ENCODE results near the gene METTL16. TPM values are rescaled to one million over a fixed set of nuclear protein-coding genes. Genes with fewer than 3 reads are reported as not detected.
"Not testable (repeated sequence)": the region's sequence is repeated elsewhere in the genome, so short reads cannot be mapped to it uniquely, and the experiment has no call there.

Gene METTL16
- total RNA-seq, 1 experiment from 2014 or later: 37.6 TPM

DNA sequence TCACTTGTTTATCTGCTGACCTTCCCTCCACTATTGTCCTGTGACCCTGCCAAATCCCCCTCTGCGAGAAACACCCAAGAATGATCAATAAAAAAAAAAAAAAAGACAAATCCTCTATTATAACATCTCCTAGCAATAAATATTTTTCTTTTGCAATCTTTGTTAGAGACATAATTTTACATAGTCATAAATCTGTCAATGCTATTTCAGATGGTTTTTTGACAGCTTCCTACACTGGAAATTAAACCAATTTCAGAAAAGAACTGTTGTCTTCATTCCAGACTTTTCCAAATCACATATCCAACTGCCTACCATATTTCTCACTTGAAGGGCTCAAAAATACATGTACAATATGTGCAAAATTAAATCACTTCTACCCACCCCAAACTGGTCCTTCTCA lies 3.7 kb downstream of the METTL16 start:
- ChIA-PET POLR2A (no interaction called here), CTCF (no interaction called here), RAD21 (ENCODE audit: low non-redundant PET in 1 of 2, low total read pairs in 2 of 2, uncharacterized antibody in 2 of 2, unreplicated experiment in 2 of 2) (no interaction called here)
- Histone ChIP-seq H3K9me2 (ENCODE audit: insufficient read depth) (no peaks in the 10 kb centered on the region), H3K4me2 (ENCODE audit: low read length) (no peak overlapping the region), H3K79me2 (ENCODE audit: insufficient read depth, low read length) (peaks cover 69% of the 10 kb centered on the region), H2AFZ (ENCODE audit: low read depth, low read length, poor library complexity, severe bottlenecking) (no peak overlapping the region), H3K27me3 (ENCODE audit: insufficient read depth, low read length) (no peaks in the 10 kb centered on the region), H3K9me3 (ENCODE audit: control insufficient read depth in 1 of 2, insufficient read depth in 1 of 2, low read depth in 1 of 2, low read length in 2 of 2) (no peaks in the 10 kb centered on the region), H3K4me3 (replicated peaks in 1 of 2; ENCODE audit: low read depth in 1 of 2, low read length in 2 of 2) (no peak overlapping the region), H3K4me1 (ENCODE audit: control insufficient read depth in 1 of 2, insufficient read depth in 2 of 2, low read length in 2 of 2) (peaks cover 2 to 12% of the 10 kb centered on the region in 2 experiments; a peak in 2 of 4 replicates), H3K9ac (ENCODE audit: low read length) (no peak overlapping the region), H3K36me3 (ENCODE audit: control insufficient read depth in 1 of 2, insufficient read depth in 2 of 2, low read length in 2 of 2) (no peaks in the 10 kb centered on the region), H3K27ac (ENCODE audit: low read depth, low read length) (no peak overlapping the region), H4K20me1 (ENCODE audit: insufficient read depth) (peaks cover 2% of the 10 kb centered on the region; the same call in 1 of the 2 replicates)
- intact Hi-C loops (cut with micrococcal nuclease): no loop called here
- BruUV-seq (replicated peaks): no TSS peak
- ATAC-seq (no peak), DNase-seq (ENCODE audit: low read depth, low spot score) (no peak)
- TF ChIP-seq CEBPB (IDR thresholded peaks at IDR 0.05; ENCODE audit: low read depth) (no peak), POLR2A (IDR thresholded peaks at IDR 0.05; ENCODE audit: borderline replicate concordance, extremely low read depth, insufficient read depth, insufficient read length) (no peak), ZFX (IDR thresholded peaks at IDR 0.05) (no peak)
- TF ChIP-seq, protein P1, sequence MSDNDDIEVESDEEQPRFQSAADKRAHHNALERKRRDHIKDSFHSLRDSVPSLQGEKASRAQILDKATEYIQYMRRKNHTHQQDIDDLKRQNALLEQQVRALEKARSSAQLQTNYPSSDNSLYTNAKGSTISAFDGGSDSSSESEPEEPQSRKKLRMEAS (IDR thresholded peaks at IDR 0.05): no peak

DNA sequence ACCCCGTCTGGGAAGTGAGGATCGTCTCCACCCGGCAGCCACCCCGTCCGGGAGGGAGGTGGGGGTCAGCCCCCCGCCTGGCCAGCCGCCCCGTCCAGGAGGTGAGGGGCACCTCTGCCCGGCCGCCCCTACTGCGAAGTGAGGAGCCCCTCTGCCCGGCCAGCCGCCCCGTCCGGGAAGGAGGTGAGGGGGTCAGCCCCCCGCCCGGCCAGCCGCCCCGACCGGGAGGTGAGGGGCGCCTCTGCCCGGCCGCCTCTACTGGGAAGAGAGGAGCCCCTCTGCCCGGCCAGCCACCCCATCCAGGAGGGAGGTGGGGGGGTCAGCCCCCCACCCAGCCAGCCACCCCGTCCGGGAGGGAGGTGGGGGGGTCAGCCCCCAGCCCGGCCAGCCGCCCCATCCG lies 4.7 kb downstream of the METTL16 start:
- BruUV-seq (replicated peaks); H3K27me3 ChIP-seq (ENCODE audit: insufficient read depth, low read length); intact Hi-C loops (cut with micrococcal nuclease); H3K4me3 ChIP-seq (replicated peaks in 1 of 2; ENCODE audit: low read depth in 1 of 2, low read length in 2 of 2); DNase-seq (ENCODE audit: low read depth, low spot score); H3K27ac ChIP-seq (ENCODE audit: low read depth, low read length); ATAC-seq; RAD21 ChIA-PET (ENCODE audit: low non-redundant PET in 1 of 2, low total read pairs in 2 of 2, uncharacterized antibody in 2 of 2, unreplicated experiment in 2 of 2); H3K36me3 ChIP-seq (ENCODE audit: control insufficient read depth in 1 of 2, insufficient read depth in 2 of 2, low read length in 2 of 2); H3K9me3 ChIP-seq (ENCODE audit: control insufficient read depth in 1 of 2, insufficient read depth in 1 of 2, low read depth in 1 of 2, low read length in 2 of 2); H3K4me1 ChIP-seq (ENCODE audit: control insufficient read depth in 1 of 2, insufficient read depth in 2 of 2, low read length in 2 of 2); H2AFZ ChIP-seq (ENCODE audit: low read depth, low read length, poor library complexity, severe bottlenecking); H4K20me1 ChIP-seq (ENCODE audit: insufficient read depth); CTCF ChIA-PET; H3K9me2 ChIP-seq (ENCODE audit: insufficient read depth); POLR2A ChIA-PET; H3K4me2 ChIP-seq (ENCODE audit: low read length); H3K9ac ChIP-seq (ENCODE audit: low read length): not testable (repeated sequence)
- H3K79me2 ChIP-seq (ENCODE audit: insufficient read depth, low read length): peaks cover 79% of the 10 kb centered on the region

DNA sequence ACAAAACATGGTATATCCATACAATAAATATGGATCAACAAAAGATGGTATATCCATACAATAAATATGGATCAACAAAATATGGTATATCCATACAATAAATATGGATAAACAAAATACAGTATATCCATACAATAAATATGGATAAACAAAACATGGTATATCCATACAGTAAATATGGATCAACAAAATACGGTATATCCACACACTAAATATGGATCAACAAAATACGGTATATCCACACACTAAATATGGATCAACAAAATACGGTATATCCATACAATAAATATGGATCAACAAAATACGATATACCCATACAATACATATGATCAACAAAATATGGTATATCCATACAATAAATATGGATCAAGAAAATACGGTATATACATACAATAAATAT lies 8.1 kb downstream of the METTL16 start:
- ChIA-PET POLR2A (no interaction called here), CTCF (no interaction called here), RAD21 (ENCODE audit: low non-redundant PET in 1 of 2, low total read pairs in 2 of 2, uncharacterized antibody in 2 of 2, unreplicated experiment in 2 of 2) (no interaction called here)
- H3K27me3 ChIP-seq (ENCODE audit: insufficient read depth, low read length): no peaks in the 10 kb centered on the region
- H3K9me3 ChIP-seq (ENCODE audit: control insufficient read depth in 1 of 2, insufficient read depth in 1 of 2, low read depth in 1 of 2, low read length in 2 of 2): no peaks in the 10 kb centered on the region
- H3K36me3 ChIP-seq (ENCODE audit: control insufficient read depth in 1 of 2, insufficient read depth in 2 of 2, low read length in 2 of 2): peaks cover 4 to 7% of the 10 kb centered on the region in 2 experiments; a peak in 2 of 4 replicates
- H3K4me2 ChIP-seq (ENCODE audit: low read length): no peak overlapping the region
- H3K27ac ChIP-seq (ENCODE audit: low read depth, low read length): no peak overlapping the region
- no peak for ATAC-seq
- H3K79me2 ChIP-seq (ENCODE audit: insufficient read depth, low read length): peaks cover 80% of the 10 kb centered on the region
- DNase-seq (ENCODE audit: low read depth, low spot score): no peak
- intact Hi-C loops (cut with micrococcal nuclease): no loop called here
- no peak overlapping the region for H2AFZ ChIP-seq (ENCODE audit: low read depth, low read length, poor library complexity, severe bottlenecking)
- H3K9ac ChIP-seq (ENCODE audit: low read length): no peak overlapping the region
- H4K20me1 ChIP-seq (ENCODE audit: insufficient read depth): peaks cover 5% of the 10 kb centered on the region; the same call in 1 of the 2 replicates
- BruUV-seq (replicated peaks): no TSS peak
- H3K4me3 ChIP-seq (replicated peaks in 1 of 2; ENCODE audit: low read depth in 1 of 2, low read length in 2 of 2): no peak overlapping the region
- TF ChIP-seq SP1 (IDR thresholded peaks at IDR 0.05; ENCODE audit: low read depth): no peak
- no peak for TF ChIP-seq CBX3 (IDR thresholded peaks at IDR 0.05; ENCODE audit: low read depth)
- TF ChIP-seq SIN3A (IDR thresholded peaks at IDR 0.05; ENCODE audit: low read depth): no peak
- TF ChIP-seq ATF3 (IDR thresholded peaks at IDR 0.05): no peak
- TF ChIP-seq JUND (IDR thresholded peaks at IDR 0.05): no peak
- no peak for TF ChIP-seq SRF (IDR thresholded peaks at IDR 0.05; ENCODE audit: low read depth)
- TF ChIP-seq ZFX (IDR thresholded peaks at IDR 0.05): no peak
- TF ChIP-seq YY1 (IDR thresholded peaks at IDR 0.05; ENCODE audit: extremely low read depth, insufficient replicate concordance, low read depth, low read length): no peak
- TF ChIP-seq EZH2phosphoT487 (IDR thresholded peaks at IDR 0.05; ENCODE audit: borderline replicate concordance): no peak
- no peak for TF ChIP-seq ELF1 (IDR thresholded peaks at IDR 0.05; ENCODE audit: borderline replicate concordance, low read depth)
- TF ChIP-seq POLR2AphosphoS5 (IDR thresholded peaks at IDR 0.05; ENCODE audit: low read depth, low read length): no peak
- TF ChIP-seq EGR1 (IDR thresholded peaks at IDR 0.05; ENCODE audit: low read depth): no peak
- TF ChIP-seq CEBPB (IDR thresholded peaks at IDR 0.05; ENCODE audit: low read depth): no peak
- TF ChIP-seq, protein P1 (IDR thresholded peaks at IDR 0.05): no peak
- no peak for TF ChIP-seq RAD21 (IDR thresholded peaks at IDR 0.05; ENCODE audit: low read depth)
- no peak for TF ChIP-seq FOSL1 (IDR thresholded peaks at IDR 0.05; ENCODE audit: low read depth)
- TF ChIP-seq POLR2A (IDR thresholded peaks at IDR 0.05; ENCODE audit: borderline replicate concordance, extremely low read depth, insufficient read depth, insufficient read length): no peak
- no peaks in the 10 kb centered on the region for H3K9me2 ChIP-seq (ENCODE audit: insufficient read depth)
- peaks cover 0 to 3% of the 10 kb centered on the region in 2 experiments; a peak in 1 of 4 replicates for H3K4me1 ChIP-seq (ENCODE audit: control insufficient read depth in 1 of 2, insufficient read depth in 2 of 2, low read length in 2 of 2)

Measured in HCT116 (cell line).